Liver (tissue), 3 donors: ENCODE measurements around the gene PDZD11.

Experiments used
- CTCF ChIP-seq: fragments of 150-350 bp; IDR thresholded peaks from 2 replicates; pipeline ENCODE4 v1.5.1; 2017; ENCODE audit warnings: improper control_type of control experiment, low read depth, low read length; ENCODE audit not compliant: missing input control
- TAF1 ChIP-seq: conservative IDR thresholded peaks from 2 replicates; pipeline ENCODE4 v1.6.1; 2016; ENCODE audit warnings: antibody characterized with exemption, mild to moderate bottlenecking
- donor health status: healthy.
- donor health status: healthy.

GRCh38 chrX:70332600-70332999 is 42.9 kb upstream of the PDZD11 start:
- no peak for TF ChIP-seq CTCF
- TF ChIP-seq TAF1, result no peak
